ENCODE results near the gene XPR1.

XPR1 gene

GRCh38 chr1:180929389-180929788 lies 297.6 kb downstream of the XPR1 start:
- DNase-seq (ENCODE audit: low read depth, low spot score) = no peak

GRCh38 chr1:180930687-180931086 lies 298.9 kb downstream of the XPR1 start:
- no peak for DNase-seq (ENCODE audit: low read depth, low spot score)

- DNase-seq (ENCODE audit: low read depth, low spot score) = no peak
Observed at GRCh38 chr1:180931529-180931928, 299.7 kb downstream of the XPR1 start.

- no peak for DNase-seq (ENCODE audit: low read depth, low spot score)
Observed at GRCh38 chr1:180932378-180932777, 300.6 kb downstream of the XPR1 start.

DNA sequence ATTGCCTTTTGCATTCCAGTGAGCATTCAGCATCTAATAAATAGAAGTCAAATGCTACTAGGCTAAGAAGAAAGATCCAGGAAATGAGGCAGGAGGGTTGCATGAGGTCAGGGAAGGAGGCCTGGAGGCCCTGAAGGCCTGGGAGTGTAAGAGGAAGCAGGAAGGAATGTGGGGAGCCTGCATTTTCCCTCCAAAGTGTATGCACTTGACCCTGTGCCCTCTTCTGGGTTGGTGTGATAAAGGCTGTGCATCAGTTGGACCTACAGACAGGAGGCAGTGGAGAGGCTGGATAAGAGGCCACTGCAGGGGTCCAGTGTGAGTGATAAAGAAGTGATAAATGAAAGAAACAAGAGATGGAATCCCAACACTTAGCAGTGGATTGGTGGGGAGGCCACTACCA lies 301.3 kb downstream of the XPR1 start:
- DNase-seq (ENCODE audit: low read depth, low spot score) = no peak

- DNase-seq (ENCODE audit: low read depth, low spot score) = no peak
Observed at GRCh38 chr1:180934563-180934962, 302.7 kb downstream of the XPR1 start.

- DNase-seq (ENCODE audit: low read depth, low spot score) = no peak
Observed at GRCh38 chr1:180935326-180936109, 303.7 kb downstream of the XPR1 start.

DNA sequence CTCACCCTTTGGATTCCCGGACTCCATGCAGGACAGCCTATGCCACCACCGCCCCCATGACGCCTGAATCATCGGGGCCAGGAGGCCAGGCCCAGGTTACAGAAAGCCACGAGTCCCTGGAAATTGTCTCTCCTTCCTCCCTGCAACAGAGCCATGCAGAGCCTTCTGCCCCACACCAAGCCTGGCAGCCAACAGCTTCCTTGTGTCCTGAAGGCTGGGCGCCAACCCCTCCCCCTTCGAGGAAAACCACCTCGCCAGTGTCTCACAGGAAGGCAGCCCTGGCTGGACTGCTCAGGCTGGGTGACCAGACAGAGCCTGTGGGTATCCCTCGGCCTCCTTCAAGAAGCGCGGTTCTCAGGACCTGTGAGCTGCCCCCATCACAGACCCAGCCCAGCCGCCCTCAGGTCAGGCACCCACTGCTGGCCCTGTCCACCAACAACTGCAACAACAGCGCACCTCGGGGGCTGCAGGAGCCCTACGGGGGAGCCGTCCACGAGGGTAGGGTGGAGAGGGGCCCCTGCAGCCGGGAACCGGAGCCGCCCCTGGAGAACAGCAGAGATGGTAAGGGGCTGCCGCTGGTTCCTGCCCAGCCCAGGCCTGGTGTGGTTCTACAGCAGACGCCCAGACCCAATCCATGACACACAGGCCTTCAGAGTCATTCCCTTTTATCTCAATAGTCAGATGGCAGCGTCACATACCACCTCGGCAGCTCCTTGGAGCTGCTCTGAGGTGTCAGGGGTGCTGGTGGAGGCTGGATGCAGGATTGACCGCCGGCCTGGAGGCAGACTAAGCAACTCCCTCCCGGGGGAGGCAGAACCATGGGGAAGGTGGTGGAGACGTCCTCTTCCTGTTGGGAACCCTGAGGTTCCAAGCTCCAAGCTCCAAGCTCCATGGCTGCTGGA lies 304.5 kb downstream of the XPR1 start:
- no peak for DNase-seq (ENCODE audit: low read depth, low spot score)

DNA sequence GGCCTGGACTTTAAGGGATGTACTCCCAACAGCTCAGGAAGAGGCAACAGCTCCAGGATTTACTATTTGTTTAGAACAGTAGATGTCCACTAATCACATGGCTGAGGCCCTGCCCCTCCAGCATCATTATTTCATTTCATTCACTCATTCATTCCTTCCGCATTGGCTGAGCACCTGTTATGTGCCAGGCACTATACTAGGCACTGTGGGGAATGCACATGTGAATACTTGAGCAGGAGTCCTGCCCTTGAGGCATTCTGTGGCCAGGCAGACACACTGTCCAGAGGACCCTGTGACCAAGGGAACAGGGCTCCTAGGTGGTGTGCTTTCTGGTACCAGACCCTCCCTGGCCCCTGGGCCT lies 305.2 kb downstream of the XPR1 start:
- no peak for DNase-seq (ENCODE audit: low read depth, low spot score)

GRCh38 chr1:180937624-180938225 lies 305.9 kb downstream of the XPR1 start:
- DNase-seq (ENCODE audit: low read depth, low spot score) = no peak

GRCh38 chr1:180939073-180939710 lies 307.4 kb downstream of the XPR1 start:
- DNase-seq (ENCODE audit: low read depth, low spot score) = no peak

- no peak for DNase-seq (ENCODE audit: low read depth, low spot score)
Observed at GRCh38 chr1:180939711-180940103, 307.9 kb downstream of the XPR1 start.
